HG03558 (cell line): ENCODE results near the gene ILDR1.
"Not testable (repeated sequence)": the region's sequence is repeated elsewhere in the genome, so short reads cannot be mapped to it uniquely, and the experiment has no call there.

ENCODE experiments used
- ATAC-seq: cut with Tn5 transposase; IDR thresholded peaks from one replicate; pipeline ENCODE4 v1.9.1; 2021; ENCODE audit warnings: moderate number of reproducible peaks; ENCODE audit not compliant: unreplicated experiment; ENCODE audit errors: extremely low read depth

The ILDR1 gene

GRCh38 chr3:121957674-121958415 lies 64.2 kb downstream of the ILDR1 start:
- ATAC-seq = no peak

GRCh38 chr3:121956363-121956762 lies 65.7 kb downstream of the ILDR1 start:
- ATAC-seq = no peak

GRCh38 chr3:121951291-121951919 lies 70.6 kb downstream of the ILDR1 start:
- ATAC-seq = no peak

GRCh38 chr3:121948641-121949040 lies 73.4 kb downstream of the ILDR1 start:
- ATAC-seq = no peak

- ATAC-seq = no peak
Observed at GRCh38 chr3:121943431-121943830, 78.6 kb downstream of the ILDR1 start.

GRCh38 chr3:121942116-121942786 lies 79.8 kb downstream of the ILDR1 start:
- no peak for ATAC-seq

- ATAC-seq = no peak
Observed at GRCh38 chr3:121941592-121941991, 80.5 kb downstream of the ILDR1 start.

GRCh38 chr3:121938141-121938855 lies 83.7 kb downstream of the ILDR1 start:
- not testable (repeated sequence) for ATAC-seq
